Left lung (tissue), 10 donors: ENCODE measurements around the gene TGFBR3L. TPM values are rescaled to one million over a fixed set of nuclear protein-coding genes. Genes with fewer than 3 reads are reported as not detected.
A peak's percentile ranks its signal among the peaks of the same experiment; 100 is the strongest.

Experiments used
- ATAC-seq: fragments of 200-7000 bp; cut with Tn5 transposase; one replicate; pipeline ENCODE4 v1.9.1; 2020; ENCODE audit warnings: moderate library complexity
- DNase-seq, 4 donors: peaks; one replicate each; pipeline ENCODE4 v3.0.0-alpha.2; 2013 to 2020
- H3K27ac ChIP-seq, 2 donors: fragments of 200-600 bp; sonication (generic) in 1 of 2; one replicate each; pipeline versions ENCODE4 v1.5.0 to v1.8.0; 2020 to 2021
- H3K27me3 ChIP-seq, 2 donors: fragments of 200-600 bp; sonication (generic) in 1 of 2; one replicate each; pipeline versions ENCODE4 v1.5.0 to v1.8.0; 2020 to 2021
- H3K36me3 ChIP-seq, 2 donors: fragments of 200-600 bp; sonication (generic) in 1 of 2; one replicate each; pipeline versions ENCODE4 v1.5.0 to v1.8.0; 2020 to 2021
- H3K4me1 ChIP-seq, 2 donors: fragments of 200-600 bp; one replicate each; pipeline ENCODE4 v1.8.0; 2021
- H3K4me3 ChIP-seq, 2 donors: fragments of 200-600 bp; sonication (generic) in 1 of 2; one replicate each; pipeline versions ENCODE4 v1.5.0 to v1.8.0; 2020 to 2021; ENCODE audit warnings: mild to moderate bottlenecking in 1 of 2
- H3K9me3 ChIP-seq, 2 donors: fragments of 200-600 bp; sonication (generic) in 1 of 2; one replicate each; pipeline versions ENCODE4 v1.5.0 to v1.8.0; 2020 to 2021
- CTCF ChIP-seq, 2 donors: fragments of 200-600 bp; sonication (generic) in 1 of 2; IDR thresholded peaks; one replicate each; pipeline versions ENCODE4 v1.5.0 to v1.8.0; 2021; ENCODE audit warnings: antibody characterized with exemption in 2 of 2
- intact Hi-C, 2 donors: fragments of 100-400 bp; cut with DNase I; formaldehyde crosslinking; loops; one replicate each; pipeline versions ENCODE4 v1.11.2 to v1.14.2; 2022
- polyA plus RNA-seq, 6 donors: library from polyadenylated mRNA; unstranded; fragments of 120-200 nt; gene quantifications; one replicate each; pipeline ENCODE4 v1.2.1, GENCODE V29; 2013; ENCODE audit not compliant: insufficient read length in 6 of 6
- total RNA-seq, 2 donors: library from RNA; stranded (reverse); fragmentation: NEBNext Ultra II Directional; extraction: Animal tissue kit (Norgen Biotek cat#: 25700); gene quantifications; one replicate each; pipeline ENCODE4 v1.2.1, GENCODE V29; 2021
- donor health status: DM: no; HTN: yes; CAD: no.
- donor health status: DM: no; HTN: no; CAD: no.

The TGFBR3L gene
- total and polyA plus RNA-seq, 8 donors: 0.11 to 0.55 (median 0.24) TPM; not detected in 2

- intact Hi-C loops: no loop called here
Measured at GRCh38 chr19:7870571-7871436, 43.8 kb upstream of the TGFBR3L start.

GRCh38 chr19:7871437-7872305 is 43.0 kb upstream of the TGFBR3L start:
- Histone ChIP-seq H3K27ac (peak overlapping the region; percentile 37 to 44), H3K4me1 (peaks cover 10 to 50% of the 10 kb centered on the region in 2 donors), H3K4me3 (peak overlapping the region; percentile 9 to 15), H3K27me3 (peaks cover 27 to 79% of the 10 kb centered on the region in 2 donors), H3K36me3 (no peaks in the 10 kb centered on the region), H3K9me3 (no peaks in the 10 kb centered on the region)
- no peak for TF ChIP-seq CTCF (IDR thresholded peaks at IDR 0.05)
- DNase-seq: peak in 3 of 4 donors; percentile 87 to 95 (median 93)
- peak; percentile 63 for ATAC-seq
- intact Hi-C loops: no loop called here

More at GRCh38 chr19:7870571-7871436, 43.8 kb upstream of the TGFBR3L start:
- H3K4me3 ChIP-seq: no peak overlapping the region
- peaks cover 10 to 50% of the 10 kb centered on the region in 2 donors for H3K4me1 ChIP-seq
- ATAC-seq: no peak
- no peaks in the 10 kb centered on the region for H3K9me3 ChIP-seq
- H3K27me3 ChIP-seq: peaks cover 27 to 79% of the 10 kb centered on the region in 2 donors
- no peak for TF ChIP-seq CTCF (IDR thresholded peaks at IDR 0.05)
- H3K36me3 ChIP-seq: no peaks in the 10 kb centered on the region
- peak in 2 of 4 donors; percentile 42 to 64 for DNase-seq
- peak overlapping the region in 1 of 2 donors; percentile 44 for H3K27ac ChIP-seq

GRCh38 chr19:7872306-7873204 is 42.1 kb upstream of the TGFBR3L start:
- Histone ChIP-seq H3K27me3 (peaks cover 27 to 74% of the 10 kb centered on the region in 2 donors), H3K9me3 (no peaks in the 10 kb centered on the region), H3K36me3 (no peaks in the 10 kb centered on the region), H3K27ac (no peak overlapping the region), H3K4me1 (peaks cover 10 to 50% of the 10 kb centered on the region in 2 donors), H3K4me3 (no peak overlapping the region)
- DNase-seq: peak in 1 of 4 donors; percentile 77
- no peak for ATAC-seq
- intact Hi-C loops: no loop called here
- no peak for TF ChIP-seq CTCF (IDR thresholded peaks at IDR 0.05)

- Histone ChIP-seq H3K36me3 (no peaks in the 10 kb centered on the region), H3K4me3 (peak overlapping the region; percentile 7 to 35), H3K4me1 (peaks cover 9 to 47% of the 10 kb centered on the region in 2 donors), H3K9me3 (no peaks in the 10 kb centered on the region), H3K27ac (no peak overlapping the region), H3K27me3 (peaks cover 27 to 64% of the 10 kb centered on the region in 2 donors)
- ATAC-seq (no peak), DNase-seq (no peak)
- TF ChIP-seq CTCF (IDR thresholded peaks at IDR 0.05): no peak
- intact Hi-C loops: no loop called here
Measured at GRCh38 chr19:7873304-7874075, 41.1 kb upstream of the TGFBR3L start.
